ENCODE measurements around the gene NAA80. TPM values are rescaled to one million over a fixed set of nuclear protein-coding genes. Genes with fewer than 3 reads are reported as not detected.

Gene NAA80
- total and polyA plus RNA-seq, 2 of the 13 experiments (the other 11 are each of a cell fraction or from before 2014, with no cell fraction given): 3.4 to 8.7 TPM

GRCh38 chr3:50258029-50258680 lies 41.0 kb downstream of the NAA80 start:
- ATAC-seq: no peak
- no peak overlapping the region for H2AFZ ChIP-seq (ENCODE audit: low read length)
- no peak overlapping the region for H3K4me3 ChIP-seq (replicated peaks in 1 of 3; ENCODE audit: insufficient read depth in 1 of 3, low read depth in 2 of 3, low read length in 3 of 3)
- no peaks in the 10 kb centered on the region for H4K20me1 ChIP-seq (ENCODE audit: insufficient read depth, low read length)
- in situ Hi-C loops (cut with HindIII; ENCODE audit: extremely low pct_ligation_motif_present, low pct_unique_long_range_greater_than_20kb): no loop called here
- WGBS (ENCODE audit: low lambda C conversion rate): 98% methylated on average over 13 of the region's 17 CpGs
- DNase-seq (ENCODE audit: low spot score): no peak
- intact Hi-C loops (cut with micrococcal nuclease; ENCODE audit: unreplicated experiment): no loop called here
- BruUV-seq (replicated peaks): no TSS peak
- POLR2A ChIA-PET: interaction anchor here (0.6 to 8.0 kb wide), 5 partner anchors 13 to 66 kb away, joined by 3 to 155 read pairs (median 8); partner anchors contain the start of genes GNAI2 and SEMA3B
- H3K9me3 ChIP-seq (ENCODE audit: low read length): no peaks in the 10 kb centered on the region
- H3K79me2 ChIP-seq (ENCODE audit: insufficient read depth, low read length): peaks cover 12% of the 10 kb centered on the region
- peaks cover 16 to 28% of the 10 kb centered on the region in 2 experiments for H3K36me3 ChIP-seq (replicated peaks in 1 of 2; ENCODE audit: control insufficient read depth in 1 of 2, insufficient read depth in 2 of 2, low read length in 2 of 2)
- FAIRE-seq: no peak
- no peak overlapping the region for H3K27ac ChIP-seq (ENCODE audit: extremely low read length, insufficient read depth, low read length)
- peaks cover 45% of the 10 kb centered on the region for H3K4me1 ChIP-seq (ENCODE audit: insufficient read depth, low read length)
- CTCF ChIA-PET (ENCODE audit: low intra/inter-chr PET ratio, low total read pairs): interaction anchor here (1.1 to 3.1 kb wide), 3 partner anchors 15 to 66 kb away, joined by 4 to 81 read pairs (median 26); no protein-coding TSS in a partner anchor
- H3K4me2 ChIP-seq (ENCODE audit: low read depth, low read length): no peak overlapping the region
- H3K9ac ChIP-seq (ENCODE audit: insufficient read depth, low read depth, low read length): no peak overlapping the region
- no peak for TF ChIP-seq ZZZ3 (CRISPR knock-in tag; IDR thresholded peaks at IDR 0.05; ENCODE audit: borderline replicate concordance)
- no peak for TF ChIP-seq ZNF790 (CRISPR knock-in tag; IDR thresholded peaks at IDR 0.05; ENCODE audit: borderline replicate concordance)
- TF ChIP-seq KDM5B (CRISPR knock-in tag; IDR thresholded peaks at IDR 0.05; ENCODE audit: borderline replicate concordance): no peak
- no peak for TF ChIP-seq NPAS2 (CRISPR knock-in tag; IDR thresholded peaks at IDR 0.05; ENCODE audit: borderline replicate concordance)
- no peak for TF ChIP-seq KLF13 (CRISPR knock-in tag; IDR thresholded peaks at IDR 0.05)
- TF ChIP-seq ZFP90 (CRISPR knock-in tag; IDR thresholded peaks at IDR 0.05; ENCODE audit: borderline replicate concordance): no peak
- TF ChIP-seq SNAI1 (CRISPR knock-in tag; IDR thresholded peaks at IDR 0.05; ENCODE audit: borderline replicate concordance): no peak
- no peak for TF ChIP-seq SCMH1 (CRISPR knock-in tag; IDR thresholded peaks at IDR 0.05; ENCODE audit: borderline replicate concordance)
- H3K27me3 ChIP-seq (ENCODE audit: control insufficient read depth in 1 of 2, insufficient read depth in 2 of 2, low read length in 2 of 2): no peaks in the 10 kb centered on the region
